GM19468 (cell line): ENCODE results near the gene S100A10.
A peak's percentile ranks its signal among the peaks of the same experiment; 100 is the strongest.

Experiments
- ATAC-seq: cut with Tn5 transposase; IDR thresholded peaks from one replicate; pipeline ENCODE4 v1.9.1; 2021; ENCODE audit warnings: mild to moderate bottlenecking, moderate library complexity, moderate number of reproducible peaks; ENCODE audit not compliant: unreplicated experiment; ENCODE audit errors: extremely low read depth

The S100A10 gene, protein sequence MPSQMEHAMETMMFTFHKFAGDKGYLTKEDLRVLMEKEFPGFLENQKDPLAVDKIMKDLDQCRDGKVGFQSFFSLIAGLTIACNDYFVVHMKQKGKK

DNA sequence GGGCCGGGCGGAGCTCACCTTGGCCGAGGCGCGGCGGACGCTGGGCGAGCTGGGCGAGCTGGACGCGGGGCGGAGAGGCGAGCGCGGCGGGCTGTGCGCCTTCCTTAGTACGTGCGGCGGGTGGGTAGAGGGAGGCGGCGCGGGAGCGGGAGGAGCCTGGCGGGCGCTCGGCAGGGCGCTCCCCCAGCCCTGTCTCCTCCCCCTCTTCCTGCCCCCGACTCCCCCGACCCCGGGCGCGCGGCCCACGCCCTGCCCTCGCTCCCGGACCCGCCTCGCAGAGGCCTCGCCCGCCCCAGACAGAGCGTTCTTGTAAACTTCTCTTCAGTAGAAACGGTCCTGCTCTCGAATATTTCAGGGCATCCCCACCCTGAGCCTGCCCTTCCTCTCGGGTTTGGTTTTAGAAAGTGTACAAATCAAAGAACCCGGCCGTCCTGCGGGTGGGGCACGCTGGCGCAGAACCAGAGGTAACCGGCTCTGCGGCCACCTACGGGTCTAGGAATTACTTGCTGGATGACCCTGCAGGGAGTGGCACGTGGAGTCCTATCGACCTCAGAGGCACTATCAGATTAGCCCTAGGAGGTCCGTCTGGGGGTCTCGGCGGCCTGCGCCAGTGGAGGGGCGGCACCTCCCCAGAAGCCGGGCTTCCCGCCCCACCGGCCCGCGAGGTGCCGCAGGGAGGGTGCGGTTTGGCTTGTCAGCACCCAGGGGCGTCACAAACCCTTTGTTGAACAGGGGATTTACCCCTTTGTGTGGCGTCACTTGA is at the start of gene S100A10:
Gene S100A10, minus strand, starts transcription at position 126 of the 763 bp plus-strand sequence. CDS start 7,629 bp downstream, outside the sequence.
- ATAC-seq = no peak

DNA sequence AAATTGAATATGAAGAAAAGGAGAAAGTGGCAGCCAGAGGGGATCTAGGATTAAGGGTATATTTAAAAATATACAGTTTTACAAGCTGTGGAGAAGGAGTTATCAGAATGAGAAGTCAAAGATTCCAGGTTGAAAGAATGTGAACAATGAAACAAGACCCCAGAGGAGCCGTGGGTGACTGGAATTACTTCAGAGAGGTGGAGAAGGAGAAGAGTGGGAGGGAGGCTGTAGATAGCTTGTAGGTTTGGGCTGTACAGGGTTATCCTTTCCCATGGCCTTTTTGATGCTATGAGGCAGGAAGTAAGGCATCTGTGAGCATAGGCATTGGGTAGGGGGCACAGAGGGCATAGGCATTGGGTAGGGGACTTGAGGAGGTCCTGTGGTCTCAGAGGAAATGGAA is 48.4 kb upstream of the S100A10 start:
- no peak for ATAC-seq

DNA sequence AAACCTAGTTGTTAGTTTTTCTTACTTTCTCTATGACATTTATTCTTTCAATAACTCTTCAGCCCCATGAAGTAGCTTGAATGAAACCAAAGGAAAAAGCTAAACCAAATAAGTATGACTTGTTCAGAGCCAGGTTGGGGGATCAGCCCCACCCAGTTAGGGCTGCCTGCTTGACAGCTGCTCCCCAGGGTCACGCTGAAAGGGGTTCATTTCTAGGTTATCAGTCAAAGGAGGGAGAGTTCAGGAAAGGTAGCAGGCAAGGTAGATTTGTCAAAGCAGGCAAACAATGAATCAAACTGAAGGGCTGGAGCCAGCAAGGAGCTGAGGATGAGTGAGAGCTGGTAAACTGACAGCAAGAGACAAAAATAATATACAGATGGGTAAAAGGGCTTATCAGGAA is 46.2 kb upstream of the S100A10 start:
- no peak for ATAC-seq

DNA sequence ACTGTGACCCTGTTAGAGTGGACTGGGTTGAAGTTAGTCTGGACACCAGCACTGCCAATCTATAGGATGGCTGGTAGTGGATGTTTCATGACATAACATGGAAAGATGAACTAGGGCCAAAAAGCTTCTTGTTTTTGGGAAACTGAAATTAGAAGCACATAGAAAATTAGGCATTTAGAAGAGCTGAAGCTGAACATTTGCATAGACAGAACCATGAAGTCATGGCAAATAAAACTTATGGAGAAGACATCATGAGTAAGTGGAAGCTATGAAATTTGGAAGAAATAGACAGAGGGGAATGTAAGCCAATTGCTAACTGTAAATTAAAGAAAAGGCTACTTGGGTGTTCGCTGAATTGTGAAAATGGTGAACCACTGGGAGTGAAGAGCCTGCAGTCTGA is 45.8 kb upstream of the S100A10 start:
- no peak for ATAC-seq

DNA sequence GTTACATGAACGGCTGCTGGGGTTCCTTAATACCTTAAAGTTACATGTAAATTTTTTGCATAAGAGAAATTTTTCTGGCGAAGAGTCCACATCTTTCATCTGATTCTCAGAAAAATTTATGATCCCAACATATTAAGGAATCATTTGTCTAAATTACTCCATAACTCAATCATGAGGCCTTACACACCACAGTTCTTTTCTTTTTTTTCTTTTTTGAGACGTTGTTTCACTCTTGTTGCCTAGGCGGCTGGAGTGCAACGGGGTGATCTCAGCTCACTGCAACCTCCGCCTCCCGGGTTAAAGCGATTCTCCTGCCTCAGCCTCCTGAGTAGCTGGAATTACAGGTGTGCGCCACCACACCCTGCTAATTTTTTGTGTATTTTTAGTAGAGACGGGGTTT is 45.2 kb upstream of the S100A10 start:
- ATAC-seq = no peak

DNA sequence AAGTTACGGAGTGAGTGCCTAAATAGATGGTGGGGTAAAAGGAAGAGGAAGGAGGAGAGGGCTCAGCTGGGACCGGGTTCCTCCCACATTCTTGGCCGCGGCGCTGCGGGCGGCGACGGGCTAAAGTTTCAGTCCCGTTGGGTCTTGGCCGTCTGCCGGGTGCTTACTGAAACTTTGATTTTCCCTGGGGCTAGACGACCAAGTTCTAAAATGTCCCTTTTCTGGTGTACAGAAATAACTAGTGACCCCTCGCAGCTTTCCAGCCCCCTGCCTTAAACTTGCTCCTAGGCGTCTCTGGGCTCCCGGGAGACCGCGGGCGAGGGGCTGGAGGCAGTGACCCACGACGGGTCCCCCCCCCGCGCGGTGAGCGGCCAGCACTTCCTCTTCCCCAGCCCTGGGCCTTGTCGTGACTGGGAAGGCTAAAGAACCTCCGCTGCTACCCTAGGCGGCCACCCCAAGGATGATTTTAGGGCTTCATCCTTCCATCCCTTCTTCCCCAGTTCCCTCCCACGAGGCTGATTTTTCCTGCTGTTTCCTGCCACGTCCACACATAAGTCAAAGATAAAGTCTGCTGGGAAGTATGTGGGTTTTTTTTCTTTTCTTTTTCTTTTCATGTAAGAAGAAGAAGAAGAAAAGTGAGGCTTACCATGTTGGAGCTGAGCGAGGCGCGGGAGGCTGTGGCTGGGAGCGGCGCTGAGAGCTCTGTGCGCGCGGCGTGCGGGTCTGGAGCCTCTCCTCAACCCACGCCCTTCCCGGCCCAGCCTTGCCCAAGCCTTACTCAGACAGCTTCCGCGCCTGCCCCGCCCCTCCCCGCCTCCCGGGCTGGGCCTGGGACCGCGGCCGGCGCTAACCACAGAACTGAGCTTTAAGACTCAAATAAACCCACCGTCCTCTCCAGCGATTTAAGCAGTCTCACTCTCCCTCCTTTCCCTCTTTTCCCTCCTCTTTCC is 42.9 kb upstream of the S100A10 start, which contains the start of gene S100A11:
Gene S100A11, minus strand, starts transcription at position 738 of the 950 bp plus-strand sequence. Its CDS starts 89 bp downstream, at position 649.
- no peak for ATAC-seq

DNA sequence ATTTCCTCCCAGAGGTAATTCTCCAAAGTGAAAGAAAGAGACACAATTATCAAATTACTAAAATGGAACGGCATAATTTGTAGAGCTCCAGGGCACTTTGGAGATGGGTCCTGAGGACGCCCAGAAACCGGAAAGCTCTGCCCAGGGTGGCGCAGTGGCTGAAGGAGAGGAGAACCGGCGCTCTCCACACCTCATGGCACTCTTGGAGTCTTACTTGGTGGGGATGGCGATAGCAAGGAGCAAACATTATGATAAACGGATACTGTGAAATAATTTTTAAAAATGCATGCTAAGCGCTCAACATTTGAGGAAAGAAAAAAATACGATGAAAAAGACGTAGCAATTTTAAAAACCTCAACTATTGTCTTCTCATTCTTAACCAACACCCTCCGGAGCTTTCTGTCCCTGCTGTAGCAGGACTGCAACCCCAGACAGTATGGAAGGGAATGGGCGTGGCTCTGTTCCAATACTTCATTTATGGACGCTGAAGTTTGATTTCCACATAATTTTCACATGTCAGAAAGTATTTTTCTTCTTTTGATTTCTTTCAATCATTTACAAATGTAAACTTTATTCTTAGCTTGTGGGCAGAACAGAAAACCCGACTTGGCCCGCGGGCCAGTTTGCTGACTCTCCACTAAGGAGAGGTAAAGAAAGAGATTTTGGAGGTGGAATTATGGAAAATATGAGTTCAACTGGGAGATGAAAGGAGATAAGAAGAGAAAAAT is 42.0 kb upstream of the S100A10 start:
- no peak for ATAC-seq

DNA sequence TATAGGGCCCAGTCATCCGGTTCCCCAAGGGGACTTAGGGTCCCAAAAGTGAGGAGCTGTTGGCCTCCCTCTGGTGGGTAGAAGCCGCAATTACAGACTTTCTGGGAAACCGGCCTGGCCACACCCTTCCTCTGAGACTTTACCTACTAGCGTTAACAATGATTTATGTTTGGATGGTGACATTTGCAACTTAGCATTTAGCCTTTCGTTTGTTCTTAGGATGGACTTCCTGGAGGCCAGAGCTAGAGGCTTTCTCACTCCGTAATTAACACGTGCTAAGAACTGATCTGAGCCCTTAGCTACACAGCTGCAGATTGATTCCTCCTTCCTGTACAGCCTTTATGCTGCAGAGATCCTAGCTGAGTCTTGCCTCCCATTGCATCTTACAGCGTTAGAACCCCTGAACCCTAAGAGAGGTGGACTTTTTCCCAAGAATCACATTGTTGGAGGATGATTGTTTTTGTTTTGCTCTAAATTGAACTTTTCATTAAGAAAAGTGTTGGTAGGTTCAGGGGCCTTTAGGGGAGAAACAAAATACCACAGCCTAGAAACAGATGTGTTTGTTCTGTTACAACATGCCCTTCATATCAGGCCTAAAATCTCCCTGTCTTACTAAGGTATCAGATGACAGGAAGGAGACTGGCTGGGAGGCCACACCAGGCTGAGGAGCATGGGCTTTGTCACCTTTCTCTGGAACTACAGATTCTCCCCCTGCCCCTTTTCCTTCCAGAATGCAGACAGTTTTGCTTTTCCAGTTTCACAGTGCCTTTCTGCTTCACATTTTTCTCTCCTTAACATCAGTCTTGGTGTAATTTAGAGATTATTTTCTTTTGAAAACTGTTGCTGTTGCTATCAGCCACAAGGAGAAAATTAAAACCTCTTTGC is 41.2 kb upstream of the S100A10 start:
- ATAC-seq = peak; percentile 25

DNA sequence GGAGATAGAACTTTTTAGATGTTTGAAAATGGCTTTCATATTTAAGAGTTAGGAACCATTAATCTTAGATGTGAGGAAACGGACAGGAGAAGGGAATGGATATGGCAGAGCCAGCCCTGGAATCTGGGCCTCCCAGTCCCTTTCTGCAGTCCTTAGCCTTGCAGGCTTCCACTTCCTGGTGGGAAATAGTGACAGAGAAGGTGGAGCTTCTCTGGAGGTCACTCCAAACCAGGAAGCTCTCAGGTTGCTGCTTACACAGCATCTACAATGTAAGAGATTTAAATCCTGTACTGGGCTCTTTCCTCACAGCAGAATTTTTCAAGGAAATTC is 40.6 kb upstream of the S100A10 start:
- ATAC-seq = no peak

DNA sequence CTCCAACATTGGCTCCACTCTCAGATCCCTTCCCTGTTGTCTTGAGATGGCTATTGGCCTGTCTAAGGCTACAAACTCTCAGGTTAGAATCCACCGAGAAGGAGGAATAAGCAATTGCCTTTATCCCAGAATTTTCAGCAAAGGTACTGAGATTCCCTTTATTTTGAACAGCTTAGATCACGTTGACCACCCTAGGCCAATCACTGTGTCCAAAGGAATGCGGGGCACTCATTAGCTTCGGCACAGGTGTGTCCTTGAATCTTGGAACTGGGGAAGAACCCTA is 36.2 kb upstream of the S100A10 start:
- no peak for ATAC-seq

DNA sequence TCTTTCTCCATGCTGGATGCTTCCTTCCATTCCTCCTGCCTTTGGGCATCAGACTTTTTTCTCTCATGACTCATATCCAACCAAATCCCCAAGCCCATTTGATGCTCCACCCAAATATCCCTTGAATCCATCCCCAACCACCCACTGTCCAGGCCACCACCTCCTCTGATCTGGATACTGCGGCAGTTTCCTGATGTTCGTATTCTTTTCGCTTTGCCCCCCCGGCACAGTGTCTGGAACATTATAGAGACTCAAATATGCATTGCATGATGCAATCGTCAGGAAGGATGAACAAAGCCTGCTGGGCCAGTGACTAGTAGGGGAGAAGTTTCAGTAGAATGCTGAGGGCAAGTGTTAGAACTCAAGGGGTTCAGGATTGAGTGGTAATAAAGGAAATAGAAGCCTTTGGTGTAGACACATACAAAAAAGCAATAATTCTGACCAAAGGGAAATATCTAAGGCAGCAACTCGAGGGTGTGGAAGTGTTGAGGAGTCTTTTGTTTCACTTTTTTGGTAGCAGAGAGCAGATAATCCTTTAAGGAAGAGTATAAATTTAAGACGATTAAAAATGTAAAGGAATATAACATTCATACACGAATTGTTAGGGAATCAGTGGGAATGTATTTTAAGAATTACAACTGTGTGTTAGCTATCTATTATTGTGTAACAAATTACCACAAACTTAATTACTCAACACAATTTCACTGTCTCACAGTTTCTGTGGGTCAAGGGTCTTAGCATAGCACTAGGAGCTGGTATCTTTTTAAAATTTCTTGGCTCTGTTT is 35.7 kb upstream of the S100A10 start:
- ATAC-seq = no peak

DNA sequence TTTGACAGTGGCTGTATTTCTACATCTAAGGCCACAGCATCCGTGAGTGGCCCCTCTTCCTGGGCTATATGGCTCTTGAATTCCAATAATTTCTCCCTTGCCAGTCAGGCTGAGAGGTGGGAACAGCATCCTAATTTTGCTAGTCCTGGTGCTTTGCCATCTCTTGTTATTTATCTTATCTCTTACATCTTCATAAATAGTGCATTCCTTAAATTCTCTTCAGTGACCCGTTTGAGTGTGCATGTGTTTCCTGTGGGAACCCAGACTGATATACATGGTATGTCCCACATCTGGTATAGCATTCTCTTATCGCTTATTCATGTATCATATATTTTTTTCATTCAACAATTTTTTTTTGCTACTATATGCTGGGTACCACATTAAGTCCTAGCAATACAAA is 33.2 kb upstream of the S100A10 start:
- no peak for ATAC-seq

DNA sequence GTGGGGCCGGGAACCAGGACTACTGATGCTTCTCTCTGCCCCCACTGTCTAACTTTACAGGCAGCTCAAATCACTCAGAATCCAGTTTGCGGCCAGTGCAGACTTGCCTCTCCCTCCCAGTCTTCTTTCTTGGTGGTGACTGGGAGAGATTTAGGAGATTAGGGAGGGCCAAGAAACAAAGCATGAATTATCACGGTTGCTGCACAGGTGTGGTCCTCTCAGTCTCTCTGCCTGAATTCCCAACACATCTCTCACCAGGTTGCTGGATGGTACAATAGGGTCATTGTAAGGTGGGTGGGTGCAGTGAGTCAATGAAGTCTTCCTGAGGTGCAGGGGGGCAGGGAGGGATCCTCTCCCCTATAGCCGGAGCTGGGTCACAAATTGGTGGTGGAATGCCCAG is 30.6 kb upstream of the S100A10 start:
- no peak for ATAC-seq

DNA sequence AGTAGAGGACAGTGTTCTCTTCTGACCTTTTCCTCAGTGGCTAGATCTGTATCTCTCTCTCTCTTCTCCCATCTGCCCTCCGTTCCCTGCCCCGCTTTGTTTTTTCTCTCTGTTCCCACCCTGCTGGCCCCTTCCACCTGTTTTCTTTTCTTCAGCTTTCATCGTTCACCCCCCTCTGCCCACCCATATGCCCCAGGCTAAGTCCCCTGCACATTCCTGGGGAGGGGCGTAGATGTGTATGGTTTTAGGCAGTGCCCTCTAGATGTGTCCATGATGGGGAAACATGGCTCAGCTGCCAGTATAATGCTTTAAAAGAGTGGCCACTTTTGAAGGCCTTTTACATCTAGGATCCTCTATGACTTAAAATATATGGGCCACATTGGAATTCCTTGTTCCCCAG is 29.6 kb upstream of the S100A10 start:
- no peak for ATAC-seq

DNA sequence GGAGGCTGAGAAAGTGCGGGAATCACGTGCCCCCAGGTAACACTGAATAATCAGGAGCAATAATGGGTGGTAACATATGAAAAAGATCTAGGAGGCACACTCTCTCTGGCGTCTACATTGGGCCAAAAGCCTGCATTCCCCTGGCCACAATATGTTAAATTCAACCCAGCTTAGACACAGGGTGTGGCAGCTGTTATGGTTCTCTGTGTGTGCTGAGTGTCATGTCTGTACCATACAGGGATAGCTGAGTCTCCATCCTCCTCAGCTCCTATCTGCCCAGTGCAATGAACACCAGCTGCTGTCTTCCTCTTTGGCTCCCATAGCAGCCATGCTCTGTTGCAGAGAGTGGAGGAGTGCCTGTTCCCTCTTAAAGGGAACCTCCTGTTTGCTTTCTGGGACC is 28.8 kb upstream of the S100A10 start:
- ATAC-seq = no peak

DNA sequence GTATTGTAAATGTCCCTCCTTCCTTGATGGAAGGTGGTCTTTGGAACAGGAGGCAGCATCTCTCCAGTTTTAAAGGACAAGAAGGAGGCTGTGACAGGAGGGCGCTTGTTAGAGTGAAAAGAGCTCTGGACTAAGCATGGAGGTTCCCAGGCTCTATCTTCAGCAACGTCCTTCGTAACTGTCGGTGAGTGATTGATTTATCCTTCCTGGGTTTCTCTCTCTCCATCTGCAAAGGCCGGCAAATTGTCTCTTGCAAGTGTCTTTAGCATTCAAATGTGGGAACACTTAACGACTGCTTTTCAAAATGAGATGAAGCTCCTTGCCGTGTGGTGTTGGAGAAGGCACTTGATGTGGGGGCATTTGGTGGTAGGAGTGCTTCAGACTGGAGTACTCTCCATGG is 27.9 kb upstream of the S100A10 start:
- no peak for ATAC-seq

DNA sequence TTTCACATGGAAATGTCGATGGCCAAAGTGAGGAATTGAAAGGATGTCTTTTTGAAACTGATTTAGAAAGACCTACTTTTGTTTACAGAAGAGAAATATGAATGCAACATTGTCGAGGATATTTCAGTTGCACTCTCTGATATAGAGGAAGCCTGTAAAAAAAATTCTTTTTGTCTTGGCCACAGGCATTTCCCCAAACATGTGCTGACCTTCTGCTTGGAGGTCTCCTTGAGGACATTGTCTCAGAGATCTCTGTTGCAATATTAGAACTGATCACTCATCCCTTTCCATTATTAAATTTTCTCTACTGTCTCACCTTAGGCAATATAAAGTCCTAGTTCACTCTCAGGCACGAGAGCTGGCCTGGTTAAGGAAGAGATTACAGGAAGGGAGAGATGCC is 27.2 kb upstream of the S100A10 start:
- ATAC-seq = no peak

DNA sequence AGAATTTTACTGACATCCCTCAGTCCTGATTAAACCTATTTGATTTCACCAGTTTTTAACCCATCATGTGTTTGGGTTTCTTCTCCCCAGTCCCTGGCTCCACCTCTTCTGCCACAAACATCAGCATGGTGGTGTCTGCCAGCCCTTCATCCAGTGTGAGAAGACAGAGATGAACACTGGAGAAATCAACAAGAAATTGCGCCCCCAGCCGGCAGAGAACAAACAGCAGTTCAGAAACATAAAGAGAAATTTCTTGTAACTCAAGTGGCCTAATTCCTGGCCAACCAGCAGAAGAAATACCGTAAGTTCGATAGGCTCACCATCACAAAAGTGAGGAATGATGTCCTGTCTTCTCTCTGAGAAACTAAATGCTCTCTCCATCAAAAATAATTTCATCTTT is 24.9 kb upstream of the S100A10 start:
- no peak for ATAC-seq

DNA sequence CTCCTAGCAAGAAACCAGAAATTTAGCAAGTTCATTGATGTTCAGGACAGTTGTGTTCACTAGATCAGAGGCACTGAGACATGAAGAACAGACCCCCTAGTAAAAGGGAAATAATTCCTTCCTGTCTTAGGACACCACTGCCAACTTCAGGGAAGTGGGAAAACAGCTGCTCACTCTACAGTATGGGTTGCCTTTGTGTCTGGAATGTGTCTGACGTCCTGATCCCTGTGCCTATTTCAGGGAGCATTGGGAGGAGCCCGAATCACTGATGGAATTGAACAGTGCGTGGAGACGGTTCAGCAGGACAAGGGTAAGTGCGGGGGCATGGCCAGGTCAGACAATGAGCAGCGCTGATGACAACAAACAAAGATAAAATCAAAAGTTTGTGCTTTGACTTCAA is 22.1 kb upstream of the S100A10 start:
- ATAC-seq = no peak
